ENCODE measurements around the gene EFNA3. TPM values are rescaled to one million over a fixed set of nuclear protein-coding genes. Genes with fewer than 3 reads are reported as not detected.

The EFNA3 gene
- polyA plus RNA-seq, 1 donor from 2014 or later: 12.2 TPM

DNA sequence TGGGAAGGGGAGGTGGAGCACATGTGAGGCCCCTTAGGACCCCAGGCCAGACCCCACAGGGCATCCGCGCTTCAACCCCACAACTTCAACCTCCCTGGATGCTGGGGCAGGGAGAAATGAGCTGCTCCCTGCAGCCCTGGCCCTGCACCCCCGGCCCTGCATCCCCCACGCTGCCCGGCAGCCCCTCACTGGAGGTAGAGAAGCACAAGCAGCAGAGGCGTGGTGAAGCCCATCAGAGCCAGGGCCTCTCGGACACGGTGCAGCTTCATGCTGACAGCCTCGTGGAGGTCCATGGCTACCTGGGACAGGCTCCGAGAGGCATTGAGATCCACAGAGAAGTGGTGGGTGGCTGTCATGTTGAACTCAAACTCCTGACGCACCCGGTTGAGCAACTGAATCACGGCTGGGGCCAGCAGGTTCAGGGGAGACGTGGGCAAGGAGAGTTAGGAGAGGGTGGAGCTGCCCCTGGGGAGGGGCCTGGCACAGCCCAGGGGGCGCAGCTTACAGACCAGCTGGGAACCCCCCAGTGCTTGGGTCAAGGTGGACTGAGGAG is 48.3 kb upstream of the EFNA3 start:
- no peaks in the 10 kb centered on the region for H3K9me3 ChIP-seq (ENCODE audit: low read length)
- H3K9me2 ChIP-seq (ENCODE audit: insufficient read depth, low read length): no peaks in the 10 kb centered on the region
- no peaks in the 10 kb centered on the region for H3K79me2 ChIP-seq (replicated peaks; ENCODE audit: insufficient read depth, low read length)
- H4K20me1 ChIP-seq (ENCODE audit: insufficient read depth): no peaks in the 10 kb centered on the region
- no peaks in the 10 kb centered on the region for H3K27me3 ChIP-seq (ENCODE audit: insufficient read depth, low read depth, low read length)
- no peaks in the 10 kb centered on the region for H3K36me3 ChIP-seq (ENCODE audit: insufficient read depth, low read length)
- TF ChIP-seq TAF1 (IDR thresholded peaks at IDR 0.05; ENCODE audit: low read depth) (no peak), EZH2 (IDR thresholded peaks at IDR 0.05; ENCODE audit: borderline replicate concordance, insufficient read depth, low read length, poor library complexity, severe bottlenecking) (no peak), MXI1 (conservative IDR thresholded peaks at IDR 0.05; ENCODE audit: poor library complexity, severe bottlenecking) (no peak), SMC3 (conservative IDR thresholded peaks at IDR 0.05; ENCODE audit: poor library complexity) (no peak), RAD21 (conservative IDR thresholded peaks at IDR 0.05) (no peak), POLR2AphosphoS5 (IDR thresholded peaks at IDR 0.05) (no peak), EP300 (conservative IDR thresholded peaks at IDR 0.05; ENCODE audit: poor library complexity, severe bottlenecking) (no peak)
- TF ChIP-seq, protein P1, sequence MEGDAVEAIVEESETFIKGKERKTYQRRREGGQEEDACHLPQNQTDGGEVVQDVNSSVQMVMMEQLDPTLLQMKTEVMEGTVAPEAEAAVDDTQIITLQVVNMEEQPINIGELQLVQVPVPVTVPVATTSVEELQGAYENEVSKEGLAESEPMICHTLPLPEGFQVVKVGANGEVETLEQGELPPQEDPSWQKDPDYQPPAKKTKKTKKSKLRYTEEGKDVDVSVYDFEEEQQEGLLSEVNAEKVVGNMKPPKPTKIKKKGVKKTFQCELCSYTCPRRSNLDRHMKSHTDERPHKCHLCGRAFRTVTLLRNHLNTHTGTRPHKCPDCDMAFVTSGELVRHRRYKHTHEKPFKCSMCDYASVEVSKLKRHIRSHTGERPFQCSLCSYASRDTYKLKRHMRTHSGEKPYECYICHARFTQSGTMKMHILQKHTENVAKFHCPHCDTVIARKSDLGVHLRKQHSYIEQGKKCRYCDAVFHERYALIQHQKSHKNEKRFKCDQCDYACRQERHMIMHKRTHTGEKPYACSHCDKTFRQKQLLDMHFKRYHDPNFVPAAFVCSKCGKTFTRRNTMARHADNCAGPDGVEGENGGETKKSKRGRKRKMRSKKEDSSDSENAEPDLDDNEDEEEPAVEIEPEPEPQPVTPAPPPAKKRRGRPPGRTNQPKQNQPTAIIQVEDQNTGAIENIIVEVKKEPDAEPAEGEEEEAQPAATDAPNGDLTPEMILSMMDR (IDR thresholded peaks at IDR 0.05; ENCODE audit: poor library complexity, severe bottlenecking): no peak
- TF ChIP-seq, protein P2, sequence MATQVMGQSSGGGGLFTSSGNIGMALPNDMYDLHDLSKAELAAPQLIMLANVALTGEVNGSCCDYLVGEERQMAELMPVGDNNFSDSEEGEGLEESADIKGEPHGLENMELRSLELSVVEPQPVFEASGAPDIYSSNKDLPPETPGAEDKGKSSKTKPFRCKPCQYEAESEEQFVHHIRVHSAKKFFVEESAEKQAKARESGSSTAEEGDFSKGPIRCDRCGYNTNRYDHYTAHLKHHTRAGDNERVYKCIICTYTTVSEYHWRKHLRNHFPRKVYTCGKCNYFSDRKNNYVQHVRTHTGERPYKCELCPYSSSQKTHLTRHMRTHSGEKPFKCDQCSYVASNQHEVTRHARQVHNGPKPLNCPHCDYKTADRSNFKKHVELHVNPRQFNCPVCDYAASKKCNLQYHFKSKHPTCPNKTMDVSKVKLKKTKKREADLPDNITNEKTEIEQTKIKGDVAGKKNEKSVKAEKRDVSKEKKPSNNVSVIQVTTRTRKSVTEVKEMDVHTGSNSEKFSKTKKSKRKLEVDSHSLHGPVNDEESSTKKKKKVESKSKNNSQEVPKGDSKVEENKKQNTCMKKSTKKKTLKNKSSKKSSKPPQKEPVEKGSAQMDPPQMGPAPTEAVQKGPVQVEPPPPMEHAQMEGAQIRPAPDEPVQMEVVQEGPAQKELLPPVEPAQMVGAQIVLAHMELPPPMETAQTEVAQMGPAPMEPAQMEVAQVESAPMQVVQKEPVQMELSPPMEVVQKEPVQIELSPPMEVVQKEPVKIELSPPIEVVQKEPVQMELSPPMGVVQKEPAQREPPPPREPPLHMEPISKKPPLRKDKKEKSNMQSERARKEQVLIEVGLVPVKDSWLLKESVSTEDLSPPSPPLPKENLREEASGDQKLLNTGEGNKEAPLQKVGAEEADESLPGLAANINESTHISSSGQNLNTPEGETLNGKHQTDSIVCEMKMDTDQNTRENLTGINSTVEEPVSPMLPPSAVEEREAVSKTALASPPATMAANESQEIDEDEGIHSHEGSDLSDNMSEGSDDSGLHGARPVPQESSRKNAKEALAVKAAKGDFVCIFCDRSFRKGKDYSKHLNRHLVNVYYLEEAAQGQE (IDR thresholded peaks at IDR 0.05; ENCODE audit: borderline replicate concordance): no peak
- no peak overlapping the region for H2AFZ ChIP-seq (ENCODE audit: low read depth, low read length)
- H3K9ac ChIP-seq (ENCODE audit: low read length): no peak overlapping the region
- H3K4me2 ChIP-seq (ENCODE audit: low read length): no peak overlapping the region
- no peak overlapping the region for H3K27ac ChIP-seq (ENCODE audit: low read length)
- H3K4me3 ChIP-seq (ENCODE audit: low read length): no peak overlapping the region
- H3F3A ChIP-seq (ENCODE audit: insufficient read depth, low read length, poor library complexity, severe bottlenecking): no peaks in the 10 kb centered on the region

DNA sequence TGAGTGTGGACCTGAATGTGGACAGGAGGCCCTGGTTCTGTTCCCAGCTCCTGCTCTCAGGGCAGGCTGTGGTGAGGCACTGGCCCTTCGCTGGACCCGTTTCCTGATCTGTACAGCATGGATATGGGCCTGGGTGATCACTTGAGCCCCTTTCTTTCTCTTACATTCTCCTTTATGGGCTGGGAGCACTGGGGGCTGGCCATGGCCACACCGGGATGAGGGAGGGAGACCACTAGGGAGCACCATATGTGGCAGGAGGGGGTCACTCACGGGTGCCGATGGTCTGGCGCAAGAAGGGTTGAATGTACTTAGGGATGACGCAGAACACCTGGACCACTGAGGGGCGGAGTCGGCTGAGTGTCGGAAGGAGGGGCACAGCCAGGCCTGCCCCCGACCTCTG is 47.7 kb upstream of the EFNA3 start:
- Histone ChIP-seq H3K9me3 (ENCODE audit: low read length) (no peaks in the 10 kb centered on the region), H3F3A (ENCODE audit: insufficient read depth, low read length, poor library complexity, severe bottlenecking) (no peaks in the 10 kb centered on the region), H4K20me1 (ENCODE audit: insufficient read depth) (no peaks in the 10 kb centered on the region), H3K4me2 (ENCODE audit: low read length) (no peak overlapping the region), H3K9me2 (ENCODE audit: insufficient read depth, low read length) (no peaks in the 10 kb centered on the region), H3K79me2 (replicated peaks; ENCODE audit: insufficient read depth, low read length) (no peaks in the 10 kb centered on the region), H3K27ac (ENCODE audit: low read length) (no peak overlapping the region), H2AFZ (ENCODE audit: low read depth, low read length) (no peak overlapping the region), H3K27me3 (ENCODE audit: insufficient read depth, low read depth, low read length) (no peaks in the 10 kb centered on the region), H3K4me3 (ENCODE audit: low read length) (no peak overlapping the region), H3K36me3 (ENCODE audit: insufficient read depth, low read length) (no peaks in the 10 kb centered on the region), H3K9ac (ENCODE audit: low read length) (no peak overlapping the region)
- no peak for TF ChIP-seq POLR2AphosphoS5 (IDR thresholded peaks at IDR 0.05)
- TF ChIP-seq RAD21 (conservative IDR thresholded peaks at IDR 0.05): no peak
- TF ChIP-seq, protein P2 (IDR thresholded peaks at IDR 0.05; ENCODE audit: borderline replicate concordance): no peak
- no peak for TF ChIP-seq MXI1 (conservative IDR thresholded peaks at IDR 0.05; ENCODE audit: poor library complexity, severe bottlenecking)
- TF ChIP-seq, protein P1 (IDR thresholded peaks at IDR 0.05; ENCODE audit: poor library complexity, severe bottlenecking): no peak
- no peak for TF ChIP-seq EZH2 (IDR thresholded peaks at IDR 0.05; ENCODE audit: borderline replicate concordance, insufficient read depth, low read length, poor library complexity, severe bottlenecking)
- TF ChIP-seq SMC3 (conservative IDR thresholded peaks at IDR 0.05; ENCODE audit: poor library complexity): no peak

Data from neural cell (in vitro differentiated cells).